Activated CD4-positive, alpha-beta memory T cell treated with anti-CD3 and anti-CD28 coated beads, Interleukin-2, amount 10 ng/mL, durations not matched to agents 7 days and 5 days (primary cell): ENCODE measurements around the gene TRPC4. TPM values are rescaled to one million over a fixed set of nuclear protein-coding genes. Genes with fewer than 3 reads are reported as not detected.

ENCODE experiments used
- CTCF ChIA-PET: fragments of 350-600 bp; sonication (Branson Sonifier 250); formaldehyde crosslinking; loops from one replicate; lab custom pipeline; 2021; ENCODE audit warnings: antibody characterized with exemption, inconsistent platforms; lab: Charles Lee
- POLR2A ChIA-PET: fragments of 350-600 bp; sonication (Branson Sonifier 250); formaldehyde crosslinking; loops from one replicate; lab custom pipeline; 2021; ENCODE audit warnings: antibody characterized with exemption; lab: Charles Lee
- DNase-seq: peaks from one replicate; pipeline ENCODE4 v3.0.0-alpha.2; 2020
- H3K27ac Mint-ChIP-seq: one replicate; pipeline ENCODE4 v1.8.0; 2021; ENCODE audit warnings: mild to moderate bottlenecking, mixed read lengths
- H3K27me3 Mint-ChIP-seq: one replicate; pipeline ENCODE4 v1.8.0; 2021; ENCODE audit warnings: mixed read lengths
- H3K36me3 Mint-ChIP-seq: one replicate; pipeline ENCODE4 v1.8.0; 2021; ENCODE audit warnings: low read depth, mixed read lengths
- H3K4me1 Mint-ChIP-seq: one replicate; pipeline ENCODE4 v1.8.0; 2021; ENCODE audit warnings: mixed read lengths
- H3K4me3 Mint-ChIP-seq: one replicate; pipeline ENCODE4 v1.8.0; 2021; ENCODE audit warnings: mild to moderate bottlenecking, mixed read lengths
- H3K9me3 Mint-ChIP-seq: one replicate; pipeline ENCODE4 v1.8.0; 2021; ENCODE audit warnings: mixed read lengths
- total RNA-seq, 2 experiments: library from RNA; stranded (reverse); gene quantifications; one replicate each; pipeline ENCODE4 v1.2.3, GENCODE V29; 2021

Gene TRPC4
- total RNA-seq, 2 experiments from 2014 or later: not detected

- no peak overlapping the region for H3K27ac Mint-ChIP-seq
- H3K36me3 Mint-ChIP-seq: no peaks in the 10 kb centered on the region
- no peaks in the 10 kb centered on the region for H3K4me1 Mint-ChIP-seq
- no peak for DNase-seq
- no peaks in the 10 kb centered on the region for H3K9me3 Mint-ChIP-seq
- no peaks in the 10 kb centered on the region for H3K27me3 Mint-ChIP-seq
- no peak overlapping the region for H3K4me3 Mint-ChIP-seq
- CTCF ChIA-PET: no interaction called here
- POLR2A ChIA-PET: no interaction called here
Observed at GRCh38 chr13:37747071-37747612, 122.4 kb downstream of the TRPC4 start.

GRCh38 chr13:37741536-37741935 is 128.0 kb downstream of the TRPC4 start:
- Mint-ChIP-seq H3K27ac (no peak overlapping the region), H3K4me3 (no peak overlapping the region), H3K27me3 (no peaks in the 10 kb centered on the region), H3K36me3 (no peaks in the 10 kb centered on the region), H3K9me3 (no peaks in the 10 kb centered on the region), H3K4me1 (no peaks in the 10 kb centered on the region)
- ChIA-PET POLR2A (no interaction called here), CTCF (no interaction called here)
- DNase-seq: no peak

- Mint-ChIP-seq H3K4me1 (no peaks in the 10 kb centered on the region), H3K4me3 (no peak overlapping the region), H3K27ac (no peak overlapping the region), H3K27me3 (no peaks in the 10 kb centered on the region), H3K9me3 (no peaks in the 10 kb centered on the region), H3K36me3 (no peaks in the 10 kb centered on the region)
- DNase-seq: no peak
- CTCF ChIA-PET: no interaction called here
- POLR2A ChIA-PET: no interaction called here
Observed at GRCh38 chr13:37736045-37736444, 133.5 kb downstream of the TRPC4 start.

DNA sequence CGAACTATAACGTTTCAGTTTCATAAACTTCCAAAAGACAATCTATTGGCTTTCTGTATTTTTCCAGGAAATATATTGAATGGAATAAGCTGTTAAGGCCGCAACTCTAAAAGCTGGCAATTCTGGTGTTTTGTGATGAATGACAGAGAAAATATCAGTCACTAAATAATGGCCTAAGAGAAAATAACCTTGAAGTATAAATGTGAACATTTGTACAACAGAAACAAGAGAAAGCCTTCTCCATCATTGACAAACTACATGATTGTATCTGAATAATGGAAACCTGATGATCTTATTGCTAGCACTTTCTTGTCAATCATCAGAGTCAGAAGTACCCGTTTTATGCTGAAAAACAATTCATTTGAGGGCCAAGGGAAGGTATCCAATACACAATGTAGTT is 134.3 kb downstream of the TRPC4 start:
- Mint-ChIP-seq H3K4me3 (no peak overlapping the region), H3K27ac (no peak overlapping the region), H3K27me3 (no peaks in the 10 kb centered on the region), H3K36me3 (no peaks in the 10 kb centered on the region), H3K9me3 (no peaks in the 10 kb centered on the region), H3K4me1 (no peaks in the 10 kb centered on the region)
- CTCF ChIA-PET: no interaction called here
- no peak for DNase-seq
- POLR2A ChIA-PET: no interaction called here

GRCh38 chr13:37729876-37730275 is 139.7 kb downstream of the TRPC4 start:
- Mint-ChIP-seq H3K4me1 (no peaks in the 10 kb centered on the region), H3K36me3 (no peaks in the 10 kb centered on the region), H3K4me3 (no peak overlapping the region), H3K27me3 (no peaks in the 10 kb centered on the region), H3K9me3 (peaks cover 3% of the 10 kb centered on the region), H3K27ac (no peak overlapping the region)
- ChIA-PET CTCF (no interaction called here), POLR2A (no interaction called here)
- DNase-seq: no peak

- H3K4me1 Mint-ChIP-seq: no peaks in the 10 kb centered on the region
- no peak for DNase-seq
- H3K36me3 Mint-ChIP-seq: no peaks in the 10 kb centered on the region
- H3K4me3 Mint-ChIP-seq: no peak overlapping the region
- no peaks in the 10 kb centered on the region for H3K27me3 Mint-ChIP-seq
- ChIA-PET POLR2A (no interaction called here), CTCF (no interaction called here)
- peaks cover 3% of the 10 kb centered on the region for H3K9me3 Mint-ChIP-seq
- no peak overlapping the region for H3K27ac Mint-ChIP-seq
Observed at GRCh38 chr13:37716420-37717195, 153.0 kb downstream of the TRPC4 start.

GRCh38 chr13:37715606-37716015 is 154.0 kb downstream of the TRPC4 start:
- DNase-seq: no peak
- Mint-ChIP-seq H3K9me3 (peaks cover 3% of the 10 kb centered on the region), H3K4me3 (no peak overlapping the region), H3K4me1 (no peaks in the 10 kb centered on the region), H3K27ac (no peak overlapping the region), H3K27me3 (no peaks in the 10 kb centered on the region), H3K36me3 (no peaks in the 10 kb centered on the region)
- POLR2A ChIA-PET: no interaction called here
- CTCF ChIA-PET: no interaction called here

DNA sequence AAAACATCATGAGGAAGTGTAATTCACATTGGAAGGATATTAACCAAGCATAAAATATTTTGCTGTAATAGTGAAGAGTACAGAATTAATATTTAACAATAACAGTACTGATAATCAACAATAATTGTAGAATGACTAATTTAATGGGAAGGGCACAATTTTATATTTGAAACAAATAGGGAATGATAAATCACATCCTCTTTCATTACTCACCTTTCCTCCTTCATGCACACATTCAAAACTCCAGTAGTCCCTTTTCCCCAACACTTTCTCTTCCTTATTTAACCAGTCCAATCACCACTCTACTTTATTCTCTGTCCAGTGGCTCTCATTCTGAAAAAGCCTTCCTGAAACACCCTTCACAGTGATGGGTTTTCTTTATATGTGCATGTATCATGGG is 160.3 kb downstream of the TRPC4 start:
- Mint-ChIP-seq H3K27me3 (no peaks in the 10 kb centered on the region), H3K36me3 (no peaks in the 10 kb centered on the region), H3K4me3 (no peak overlapping the region), H3K27ac (no peak overlapping the region), H3K4me1 (no peaks in the 10 kb centered on the region), H3K9me3 (peaks cover 2% of the 10 kb centered on the region)
- POLR2A ChIA-PET: no interaction called here
- DNase-seq: no peak
- CTCF ChIA-PET: no interaction called here

GRCh38 chr13:37707739-37708500 is 161.7 kb downstream of the TRPC4 start:
- no peaks in the 10 kb centered on the region for H3K36me3 Mint-ChIP-seq
- ChIA-PET POLR2A (no interaction called here), CTCF (no interaction called here)
- H3K27me3 Mint-ChIP-seq: no peaks in the 10 kb centered on the region
- peaks cover 2% of the 10 kb centered on the region for H3K9me3 Mint-ChIP-seq
- H3K4me3 Mint-ChIP-seq: no peak overlapping the region
- no peak overlapping the region for H3K27ac Mint-ChIP-seq
- no peak for DNase-seq
- H3K4me1 Mint-ChIP-seq: no peaks in the 10 kb centered on the region

GRCh38 chr13:37706041-37706440 is 163.5 kb downstream of the TRPC4 start:
- Mint-ChIP-seq H3K27me3 (no peaks in the 10 kb centered on the region), H3K4me3 (no peak overlapping the region), H3K4me1 (no peaks in the 10 kb centered on the region), H3K9me3 (peaks cover 2% of the 10 kb centered on the region), H3K27ac (no peak overlapping the region), H3K36me3 (no peaks in the 10 kb centered on the region)
- no peak for DNase-seq
- ChIA-PET CTCF (no interaction called here), POLR2A (no interaction called here)

- no peaks in the 10 kb centered on the region for H3K27me3 Mint-ChIP-seq
- CTCF ChIA-PET: no interaction called here
- peaks cover 2% of the 10 kb centered on the region for H3K9me3 Mint-ChIP-seq
- no peak for DNase-seq
- no peak overlapping the region for H3K27ac Mint-ChIP-seq
- POLR2A ChIA-PET: no interaction called here
- H3K4me1 Mint-ChIP-seq: no peaks in the 10 kb centered on the region
- no peak overlapping the region for H3K4me3 Mint-ChIP-seq
- no peaks in the 10 kb centered on the region for H3K36me3 Mint-ChIP-seq
Observed at GRCh38 chr13:37701972-37702371, 167.6 kb downstream of the TRPC4 start.

- no peaks in the 10 kb centered on the region for H3K27me3 Mint-ChIP-seq
- peaks cover 2% of the 10 kb centered on the region for H3K9me3 Mint-ChIP-seq
- ChIA-PET CTCF (no interaction called here), POLR2A (no interaction called here)
- DNase-seq: no peak
- no peaks in the 10 kb centered on the region for H3K36me3 Mint-ChIP-seq
- no peak overlapping the region for H3K4me3 Mint-ChIP-seq
- no peak overlapping the region for H3K27ac Mint-ChIP-seq
- H3K4me1 Mint-ChIP-seq: no peaks in the 10 kb centered on the region
Observed at GRCh38 chr13:37701306-37701705, 168.3 kb downstream of the TRPC4 start.

- Mint-ChIP-seq H3K27ac (no peak overlapping the region), H3K4me3 (no peak overlapping the region), H3K36me3 (no peaks in the 10 kb centered on the region), H3K27me3 (no peaks in the 10 kb centered on the region), H3K9me3 (peaks cover 2% of the 10 kb centered on the region), H3K4me1 (no peaks in the 10 kb centered on the region)
- no peak for DNase-seq
- ChIA-PET CTCF (no interaction called here), POLR2A (no interaction called here)
Observed at GRCh38 chr13:37700887-37701286, 168.7 kb downstream of the TRPC4 start.
